ENCODE results near the gene LDLRAD3. TPM values are rescaled to one million over a fixed set of nuclear protein-coding genes. Genes with fewer than 3 reads are reported as not detected.
"Not testable (repeated sequence)": the region's sequence is repeated elsewhere in the genome, so short reads cannot be mapped to it uniquely, and the experiment has no call there.

Gene LDLRAD3
- total RNA-seq, 4 donors from 2014 or later, result 0.37 to 43.2 (median 3.7) TPM

GRCh38 chr11:35909511-35910265 is 34.2 kb upstream of the LDLRAD3 start:
- in situ Hi-C loops (cut with MboI; ENCODE audit: low pct_ligation_motif_present in 1 of 4, low pct_unique_long_range_greater_than_20kb in 1 of 4, low sequenced_read_pairs in 3 of 4), result no loop called here
- 75 to 82% methylated on average over 2 to 3 of the region's 3 CpGs for WGBS, 2 donors (ENCODE audit: low coverage in 1 of 2)

GRCh38 chr11:35911013-35911412 is 32.8 kb upstream of the LDLRAD3 start:
- no peaks in the 10 kb centered on the region for H3K36me3 ChIP-seq
- H3K4me1 ChIP-seq, result peaks cover 0 to 14% (median 4%) of the 10 kb centered on the region in 4 donors
- TF ChIP-seq POLR2AphosphoS5 (IDR thresholded peaks at IDR 0.05), result no peak
- TF ChIP-seq EP300 (IDR thresholded peaks at IDR 0.05; ENCODE audit: low read depth), result no peak
- no peak for TF ChIP-seq POLR2A (IDR thresholded peaks at IDR 0.05)
- TF ChIP-seq, protein P1, sequence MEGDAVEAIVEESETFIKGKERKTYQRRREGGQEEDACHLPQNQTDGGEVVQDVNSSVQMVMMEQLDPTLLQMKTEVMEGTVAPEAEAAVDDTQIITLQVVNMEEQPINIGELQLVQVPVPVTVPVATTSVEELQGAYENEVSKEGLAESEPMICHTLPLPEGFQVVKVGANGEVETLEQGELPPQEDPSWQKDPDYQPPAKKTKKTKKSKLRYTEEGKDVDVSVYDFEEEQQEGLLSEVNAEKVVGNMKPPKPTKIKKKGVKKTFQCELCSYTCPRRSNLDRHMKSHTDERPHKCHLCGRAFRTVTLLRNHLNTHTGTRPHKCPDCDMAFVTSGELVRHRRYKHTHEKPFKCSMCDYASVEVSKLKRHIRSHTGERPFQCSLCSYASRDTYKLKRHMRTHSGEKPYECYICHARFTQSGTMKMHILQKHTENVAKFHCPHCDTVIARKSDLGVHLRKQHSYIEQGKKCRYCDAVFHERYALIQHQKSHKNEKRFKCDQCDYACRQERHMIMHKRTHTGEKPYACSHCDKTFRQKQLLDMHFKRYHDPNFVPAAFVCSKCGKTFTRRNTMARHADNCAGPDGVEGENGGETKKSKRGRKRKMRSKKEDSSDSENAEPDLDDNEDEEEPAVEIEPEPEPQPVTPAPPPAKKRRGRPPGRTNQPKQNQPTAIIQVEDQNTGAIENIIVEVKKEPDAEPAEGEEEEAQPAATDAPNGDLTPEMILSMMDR (IDR thresholded peaks at IDR 0.05), result no peak
- in situ Hi-C loops (cut with MboI; ENCODE audit: low pct_ligation_motif_present in 1 of 4, low pct_unique_long_range_greater_than_20kb in 1 of 4, low sequenced_read_pairs in 3 of 4), result no loop called here
- H3K9me3 ChIP-seq, result no peaks in the 10 kb centered on the region
- DNase-seq, result no peak
- H3K27me3 ChIP-seq, result no peaks in the 10 kb centered on the region
- H3K27ac ChIP-seq, result no peak overlapping the region
- WGBS, 2 donors (ENCODE audit: low coverage in 1 of 2), result 82 to 100% methylated on average over 1 to 6 of the region's 6 CpGs
- H3K4me3 ChIP-seq, result no peak overlapping the region
- intact Hi-C loops (cut with DNase I; ENCODE audit: low total_unique reads), result no loop called here

More at GRCh38 chr11:35909511-35910265, 34.2 kb upstream of the LDLRAD3 start:
- Histone ChIP-seq H3K36me3 (no peaks in the 10 kb centered on the region), H3K4me3 (no peak overlapping the region), H3K27me3 (peaks cover 1% of the 10 kb centered on the region), H3K9me3 (no peaks in the 10 kb centered on the region), H3K4me1 (peaks cover 0 to 22% (median 6%) of the 10 kb centered on the region in 4 donors), H3K27ac (no peak overlapping the region)
- intact Hi-C loops (cut with DNase I; ENCODE audit: low total_unique reads), result no loop called here
- no peak for DNase-seq
- TF ChIP-seq POLR2AphosphoS5 (IDR thresholded peaks at IDR 0.05), result no peak
- TF ChIP-seq, protein P1 (IDR thresholded peaks at IDR 0.05), result no peak
- TF ChIP-seq EP300 (IDR thresholded peaks at IDR 0.05; ENCODE audit: low read depth), result no peak
- TF ChIP-seq POLR2A (IDR thresholded peaks at IDR 0.05), result no peak

DNA sequence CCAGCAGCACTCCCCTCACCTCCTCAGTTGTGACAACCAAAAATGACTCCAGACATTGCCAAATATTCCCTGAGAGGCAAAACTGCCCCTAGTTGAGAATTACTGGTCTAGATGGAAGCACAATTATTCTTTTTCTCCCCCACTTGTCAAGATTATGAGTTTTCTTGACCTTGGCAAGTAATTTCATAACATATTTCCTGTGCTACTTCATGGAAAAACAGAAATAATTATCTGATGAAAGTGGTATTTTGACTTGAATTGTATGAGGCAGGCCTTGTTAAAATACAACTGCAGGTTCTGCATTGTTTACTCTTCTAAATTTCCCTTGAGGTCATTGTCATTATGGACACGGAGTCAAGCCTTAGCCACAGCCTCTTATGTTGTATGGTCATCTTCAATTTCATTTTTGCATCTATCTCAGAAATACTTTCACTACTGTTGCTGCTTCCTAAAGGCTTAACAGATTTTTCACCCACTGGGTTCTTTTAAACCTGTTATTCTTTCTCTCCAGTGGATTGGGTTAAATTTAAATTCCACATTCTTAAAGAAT is 32.2 kb upstream of the LDLRAD3 start:
- DNase-seq, result no peak
- H3K9me3 ChIP-seq, result no peaks in the 10 kb centered on the region
- H3K27ac ChIP-seq, result no peak overlapping the region
- no peaks in the 10 kb centered on the region for H3K27me3 ChIP-seq
- 0 to 34% methylated on average over 1 of the region's 1 CpG for WGBS, 2 donors (ENCODE audit: low coverage in 1 of 2)
- peaks cover 0 to 12% (median 4%) of the 10 kb centered on the region in 4 donors for H3K4me1 ChIP-seq
- no peak overlapping the region for H3K4me3 ChIP-seq
- in situ Hi-C loops (cut with MboI; ENCODE audit: low pct_ligation_motif_present in 1 of 4, low pct_unique_long_range_greater_than_20kb in 1 of 4, low sequenced_read_pairs in 3 of 4), result no loop called here
- intact Hi-C loops (cut with DNase I; ENCODE audit: low total_unique reads), result no loop called here
- TF ChIP-seq POLR2AphosphoS5 (IDR thresholded peaks at IDR 0.05) (no peak), EP300 (IDR thresholded peaks at IDR 0.05; ENCODE audit: low read depth) (no peak), POLR2A (IDR thresholded peaks at IDR 0.05) (no peak)
- TF ChIP-seq, protein P1 (IDR thresholded peaks at IDR 0.05), result no peak
- H3K36me3 ChIP-seq, result no peaks in the 10 kb centered on the region

DNA sequence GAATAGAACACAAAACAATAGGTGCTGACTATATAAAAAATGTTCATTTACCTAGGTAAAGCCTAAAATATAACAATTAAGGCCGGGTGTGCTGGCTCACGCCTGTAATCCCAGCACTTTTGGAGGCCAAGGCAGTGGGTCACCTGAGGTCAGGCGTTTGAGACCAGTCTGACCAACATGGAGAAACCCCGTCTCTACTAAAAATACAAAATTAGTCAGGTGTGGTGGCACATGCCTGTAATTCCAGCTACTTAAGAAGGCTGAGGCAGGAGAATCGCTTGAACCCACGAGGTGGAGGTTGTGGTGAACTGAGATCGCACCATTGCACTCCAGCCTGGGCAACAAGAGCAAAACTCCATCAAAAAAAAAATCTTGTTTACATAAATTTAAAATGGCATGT is 31.4 kb upstream of the LDLRAD3 start:
- intact Hi-C loops (cut with DNase I; ENCODE audit: low total_unique reads); H3K36me3 ChIP-seq; in situ Hi-C loops (cut with MboI; ENCODE audit: low pct_ligation_motif_present in 1 of 4, low pct_unique_long_range_greater_than_20kb in 1 of 4, low sequenced_read_pairs in 3 of 4); H3K9me3 ChIP-seq; H3K27ac ChIP-seq; H3K27me3 ChIP-seq; H3K4me3 ChIP-seq; DNase-seq: not testable (repeated sequence)
- 80 to 82% methylated on average over 1 to 7 of the region's 7 CpGs for WGBS, 2 donors (ENCODE audit: low coverage in 1 of 2)
- H3K4me1 ChIP-seq, result peaks cover 0 to 12% (median 4%) of the 10 kb centered on the region in 4 donors
